Psoas muscle (tissue), 8 donors: Measurements from ENCODE around the gene SPRR4. TPM values are rescaled to one million over a fixed set of nuclear protein-coding genes. Genes with fewer than 3 reads are reported as not detected.

Source experiments
- ATAC-seq, 4 donors: fragments of 200-7000 bp; cut with Tn5 transposase; one replicate each; pipeline ENCODE4 v1.9.1; 2020; ENCODE audit warnings: moderate library complexity in 3 of 4, mild to moderate bottlenecking in 2 of 4
- DNase-seq, 2 donors: peaks; one replicate each; pipeline ENCODE4 v3.0.0-alpha.2; 2020
- H3K27ac ChIP-seq: fragments of 200-600 bp; one replicate; pipeline ENCODE4 v1.8.0; 2022
- H3K27me3 ChIP-seq, 3 donors: fragments of 200-600 bp in 1 of 3; one replicate each; pipeline versions ENCODE4 v1.6.1 to v1.8.0; 2013 to 2022; ENCODE audit warnings: low read length in 2 of 3, mild to moderate bottlenecking in 2 of 3, moderate library complexity in 1 of 3; ENCODE audit not compliant: insufficient read depth in 3 of 3
- H3K36me3 ChIP-seq, 2 donors: fragments of 200-600 bp in 1 of 2; one replicate each; pipeline versions ENCODE4 v1.6.1 to v1.8.0; 2013 to 2022; ENCODE audit warnings: low read depth in 1 of 2, mild to moderate bottlenecking in 1 of 2, moderate library complexity in 1 of 2; ENCODE audit not compliant: insufficient read depth in 1 of 2
- H3K4me1 ChIP-seq: fragments of 200-600 bp; one replicate; pipeline ENCODE4 v1.8.0; 2022
- H3K4me3 ChIP-seq: fragments of 200-600 bp; one replicate; pipeline ENCODE4 v1.8.0; 2022; ENCODE audit warnings: mild to moderate bottlenecking
- H3K9me3 ChIP-seq: fragments of 200-600 bp; one replicate; pipeline ENCODE4 v1.8.0; 2022
- WGBS, 3 donors: extraction: QIAGEN DNeasy Blood & Tissue Kit; methylation state at CpG; one replicate each; pipeline versions ENCODE4 v1.1.6 to v1.1.7; 2013; 5-methylcytosine and 5-hydroxymethylcytosine counted together
- intact Hi-C, 2 donors: fragments of 100-400 bp; cut with DNase I; formaldehyde crosslinking; loops; one replicate each; pipeline versions ENCODE4 v1.11.0 to v1.14.2; 2022
- polyA plus RNA-seq, 3 donors: library from polyadenylated mRNA; stranded (reverse); fragments of 200-250 nt; gene quantifications; one replicate each; pipeline ENCODE4 v1.2.3, GENCODE V29; 2013
- total RNA-seq, 4 donors: library from RNA; stranded (reverse); fragmentation: NEBNext Ultra II Directional in 2 of 4; extraction: Animal tissue kit (Norgen Biotek cat#: 25700) in 2 of 4; gene quantifications; one replicate each; pipeline versions ENCODE4 v1.2.1 to v1.2.4, GENCODE V29; 2021 to 2023
- TF ChIP-seq, protein P1 (sequence below): fragments of 200-600 bp; IDR thresholded peaks from one replicate; pipeline ENCODE4 v1.8.0; 2022; ENCODE audit warnings: antibody characterized with exemption
- donor health status: healthy with polysubstance abuse.
- donor health status: DM: no; HTN: no; CAD: no; lungs with moderate emphysema.
- donor health status: Bipolar disorder and iron deficiency.
- donor health status: healthy.
- donor health status: DM: yes; HTN: yes; CAD: no.
- donor health status: DM: no; HTN: no; CAD: no.
- donor health status: DM: no; HTN: no; CAD: no.
- donor health status: DM: yes; HTN: yes; CAD: no.

The SPRR4 gene
- total and polyA plus RNA-seq, 7 donors: not detected

DNA sequence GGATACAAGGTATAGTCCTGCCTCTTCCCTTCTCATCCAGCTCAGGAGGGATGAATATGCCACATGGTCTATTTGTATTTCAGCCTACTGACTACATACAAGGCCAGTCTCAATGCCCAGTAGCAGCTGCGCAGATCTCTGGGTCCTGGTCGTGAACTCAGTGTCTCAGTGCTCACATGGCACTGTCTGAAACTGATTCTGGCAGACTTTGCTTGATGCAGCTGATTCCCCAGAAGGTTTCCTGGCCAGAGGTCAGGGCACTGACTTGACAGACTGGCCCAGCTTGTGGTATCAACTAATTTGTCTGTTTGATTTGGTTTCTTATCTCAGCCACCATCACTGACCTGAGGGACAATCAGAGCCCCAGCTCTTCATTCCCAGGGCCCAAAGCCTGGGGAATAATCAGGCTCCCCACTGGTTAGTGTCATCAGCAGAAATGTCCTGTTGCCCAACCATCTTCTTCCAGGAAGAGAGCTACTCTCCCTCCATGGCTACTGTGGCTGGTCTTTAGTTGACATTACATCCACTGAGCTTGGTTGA lies 7.5 kb upstream of the SPRR4 start:
- TF ChIP-seq, protein P1, sequence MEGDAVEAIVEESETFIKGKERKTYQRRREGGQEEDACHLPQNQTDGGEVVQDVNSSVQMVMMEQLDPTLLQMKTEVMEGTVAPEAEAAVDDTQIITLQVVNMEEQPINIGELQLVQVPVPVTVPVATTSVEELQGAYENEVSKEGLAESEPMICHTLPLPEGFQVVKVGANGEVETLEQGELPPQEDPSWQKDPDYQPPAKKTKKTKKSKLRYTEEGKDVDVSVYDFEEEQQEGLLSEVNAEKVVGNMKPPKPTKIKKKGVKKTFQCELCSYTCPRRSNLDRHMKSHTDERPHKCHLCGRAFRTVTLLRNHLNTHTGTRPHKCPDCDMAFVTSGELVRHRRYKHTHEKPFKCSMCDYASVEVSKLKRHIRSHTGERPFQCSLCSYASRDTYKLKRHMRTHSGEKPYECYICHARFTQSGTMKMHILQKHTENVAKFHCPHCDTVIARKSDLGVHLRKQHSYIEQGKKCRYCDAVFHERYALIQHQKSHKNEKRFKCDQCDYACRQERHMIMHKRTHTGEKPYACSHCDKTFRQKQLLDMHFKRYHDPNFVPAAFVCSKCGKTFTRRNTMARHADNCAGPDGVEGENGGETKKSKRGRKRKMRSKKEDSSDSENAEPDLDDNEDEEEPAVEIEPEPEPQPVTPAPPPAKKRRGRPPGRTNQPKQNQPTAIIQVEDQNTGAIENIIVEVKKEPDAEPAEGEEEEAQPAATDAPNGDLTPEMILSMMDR: no peak
- H3K4me3 ChIP-seq: no peak overlapping the region
- H3K36me3 ChIP-seq: no peaks in the 10 kb centered on the region
- no peaks in the 10 kb centered on the region for H3K9me3 ChIP-seq
- no peak overlapping the region for H3K27ac ChIP-seq
- no peaks in the 10 kb centered on the region for H3K4me1 ChIP-seq
- 53 to 72% (median 55%) methylated on average over 2 of the region's 2 CpGs for WGBS, 3 donors
- no peak for DNase-seq
- H3K27me3 ChIP-seq: no peaks in the 10 kb centered on the region
- ATAC-seq: no peak
- intact Hi-C loops: no loop called here

GRCh38 chr1:152964536-152964935 lies 5.9 kb upstream of the SPRR4 start:
- no peaks in the 10 kb centered on the region for H3K36me3 ChIP-seq
- no peaks in the 10 kb centered on the region for H3K4me1 ChIP-seq
- TF ChIP-seq, protein P1: no peak
- no peak overlapping the region for H3K4me3 ChIP-seq
- ATAC-seq: no peak
- no peaks in the 10 kb centered on the region for H3K27me3 ChIP-seq
- no peak for DNase-seq
- 59 to 71% (median 60%) methylated on average over 1 of the region's 1 CpG for WGBS, 3 donors
- H3K9me3 ChIP-seq: no peaks in the 10 kb centered on the region
- no peak overlapping the region for H3K27ac ChIP-seq
- intact Hi-C loops: no loop called here

DNA sequence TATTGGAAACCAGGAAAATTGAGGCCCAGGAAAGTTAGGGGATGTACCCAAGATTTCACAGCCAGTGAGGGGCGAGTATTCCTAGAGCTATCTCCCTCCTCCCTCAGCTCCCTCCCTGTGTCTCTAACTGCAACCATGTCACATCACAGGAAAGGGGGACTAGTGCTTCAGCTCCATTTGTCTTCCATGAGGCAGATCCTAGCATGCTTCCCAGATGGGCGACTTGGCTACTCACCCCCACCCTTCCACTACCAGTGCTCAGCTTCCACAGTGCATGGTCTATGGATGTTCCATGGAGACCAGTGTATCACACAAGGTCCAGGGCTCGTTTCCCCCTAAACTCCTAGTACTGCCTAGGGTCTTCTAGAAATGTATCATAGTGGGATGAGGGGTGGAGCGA lies 4.6 kb upstream of the SPRR4 start:
- Histone ChIP-seq H3K9me3 (no peaks in the 10 kb centered on the region), H3K27me3 (no peaks in the 10 kb centered on the region), H3K4me1 (no peaks in the 10 kb centered on the region), H3K4me3 (no peak overlapping the region), H3K36me3 (no peaks in the 10 kb centered on the region), H3K27ac (no peak overlapping the region)
- intact Hi-C loops: no loop called here
- DNase-seq: no peak
- WGBS, 3 donors: 73% methylated on average over 4 of the region's 4 CpGs
- ATAC-seq: no peak
- TF ChIP-seq, protein P1: no peak

GRCh38 chr1:152967201-152967600 lies 3.2 kb upstream of the SPRR4 start:
- H3K4me3 ChIP-seq: no peak overlapping the region
- TF ChIP-seq, protein P1: no peak
- no peak for ATAC-seq
- no peaks in the 10 kb centered on the region for H3K9me3 ChIP-seq
- H3K4me1 ChIP-seq: no peaks in the 10 kb centered on the region
- 64 to 67% (median 66%) methylated on average over 7 of the region's 7 CpGs for WGBS, 3 donors
- H3K27me3 ChIP-seq: no peaks in the 10 kb centered on the region
- no peak overlapping the region for H3K27ac ChIP-seq
- no peaks in the 10 kb centered on the region for H3K36me3 ChIP-seq
- no peak for DNase-seq
- intact Hi-C loops: no loop called here

DNA sequence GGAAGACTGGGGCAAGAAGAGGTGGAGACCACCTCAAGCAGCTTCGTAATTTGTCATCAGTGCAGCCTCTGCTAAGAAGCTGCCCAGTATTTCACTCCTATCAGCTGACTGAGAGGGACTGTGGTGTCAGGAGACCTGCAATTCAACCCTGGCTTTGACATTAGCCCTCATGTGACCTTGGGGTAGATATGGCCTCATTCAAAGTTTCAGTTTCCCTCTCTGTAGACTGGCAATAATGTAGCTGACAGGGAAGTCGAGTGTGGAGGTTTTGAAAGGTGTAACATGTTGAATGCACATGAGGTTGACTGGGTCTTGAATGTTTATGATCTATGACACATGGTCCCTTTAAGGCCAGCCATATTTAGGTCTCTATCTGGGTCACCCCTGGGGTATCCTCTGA lies 2.2 kb upstream of the SPRR4 start:
- H3K27ac ChIP-seq: no peak overlapping the region
- no peak for DNase-seq
- no peaks in the 10 kb centered on the region for H3K27me3 ChIP-seq
- H3K4me3 ChIP-seq: no peak overlapping the region
- no peaks in the 10 kb centered on the region for H3K9me3 ChIP-seq
- H3K36me3 ChIP-seq: no peaks in the 10 kb centered on the region
- intact Hi-C loops: no loop called here
- TF ChIP-seq, protein P1: no peak
- no peaks in the 10 kb centered on the region for H3K4me1 ChIP-seq
- 48 to 58% (median 54%) methylated on average over 2 of the region's 2 CpGs for WGBS, 3 donors
- ATAC-seq: no peak
